Peyer's patch (tissue), 4 donors: ENCODE measurements around the gene BRCC3. TPM values are rescaled to one million over a fixed set of nuclear protein-coding genes. Genes with fewer than 3 reads are reported as not detected.

Source experiments
- DNase-seq, 3 donors: peaks; one replicate each; pipeline ENCODE4 v3.0.0-alpha.2; 2017 to 2019
- H3K27ac ChIP-seq, 4 donors: fragments of 200-600 bp; sonication (generic); one replicate each; pipeline ENCODE4 v1.5.1; 2016 to 2019
- H3K27me3 ChIP-seq, 2 donors: fragments of 200-600 bp; sonication (generic); one replicate each; pipeline ENCODE4 v1.5.1; 2019
- H3K36me3 ChIP-seq, 3 donors: fragments of 200-600 bp; sonication (generic); one replicate each; pipeline ENCODE4 v1.5.1; 2016 to 2019
- H3K4me1 ChIP-seq, 4 donors: fragments of 200-600 bp; sonication (generic); one replicate each; pipeline ENCODE4 v1.5.1; 2016 to 2019
- H3K4me3 ChIP-seq, 4 donors: fragments of 200-600 bp; sonication (generic); 1 replicate in 3 of 4; 2 replicates in 1 of 4; pipeline ENCODE4 v1.5.1; 2016 to 2019; ENCODE audit warnings: mild to moderate bottlenecking in 1 of 4
- H3K9me3 ChIP-seq, 4 donors: fragments of 200-600 bp; sonication (generic); one replicate each; pipeline ENCODE4 v1.5.1; 2016 to 2019; ENCODE audit warnings: mild to moderate bottlenecking in 1 of 4
- POLR2A ChIP-seq, 2 donors: fragments of 450-650 bp; IDR thresholded peaks; one replicate each; pipeline ENCODE4 v1.5.1; 2017; ENCODE audit warnings: antibody characterized with exemption in 2 of 2, mild to moderate bottlenecking in 2 of 2, moderate library complexity in 2 of 2
- total RNA-seq, 4 donors: library from RNA; depleted of rRNA; stranded (reverse); fragments of >200 nt; gene quantifications; one replicate each; pipeline ENCODE4 v1.1.0, GENCODE V29; 2016
- TF ChIP-seq, protein P1 (sequence below), 6 experiments: fragments of 450-650 bp in 4 of 6; fragments of 200-600 bp in 2 of 6; sonication (generic) in 1 of 6; IDR thresholded peaks; one replicate each; pipeline ENCODE4 v1.5.1; 2017 to 2019; ENCODE audit warnings: antibody characterized with exemption in 6 of 6, mild to moderate bottlenecking in 3 of 6, moderate library complexity in 1 of 6

BRCC3 gene
- total RNA-seq, 4 donors from 2014 or later = 14.7 to 24.8 (median 18.6) TPM

DNA sequence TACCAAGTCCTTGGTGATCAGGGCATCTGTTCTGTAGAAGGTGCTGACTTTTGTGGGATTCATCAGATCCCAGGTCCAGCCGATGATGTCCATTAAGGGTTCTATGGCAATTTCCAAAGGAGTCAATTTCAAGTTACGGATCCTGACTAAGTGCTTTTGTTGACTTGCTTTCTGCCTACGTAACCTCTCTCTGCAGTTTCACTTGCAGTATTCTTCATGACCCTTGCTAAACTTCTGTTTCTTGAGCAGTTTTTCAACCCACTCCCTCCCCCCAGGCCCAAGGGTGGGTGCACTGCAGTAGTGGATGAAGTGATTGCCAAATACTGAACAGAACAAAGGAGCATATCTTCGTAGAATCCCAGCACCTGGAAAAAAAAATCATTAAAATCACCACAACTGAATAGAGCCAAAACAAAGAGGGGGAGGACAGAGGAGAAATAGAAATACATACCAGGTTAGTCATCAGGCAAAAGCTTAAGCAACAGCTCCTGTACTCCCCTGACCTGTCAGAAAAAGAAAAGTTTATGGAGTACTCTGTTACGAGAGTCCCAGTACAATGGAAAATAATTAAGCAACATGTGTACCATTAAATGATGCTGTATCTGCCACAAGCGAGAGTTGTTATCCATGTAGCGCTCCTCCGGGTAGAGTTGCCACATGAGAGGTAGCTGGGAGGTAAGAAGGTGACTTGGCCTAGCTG lies 6.1 kb upstream of the BRCC3 start:
- TF ChIP-seq, protein P1, sequence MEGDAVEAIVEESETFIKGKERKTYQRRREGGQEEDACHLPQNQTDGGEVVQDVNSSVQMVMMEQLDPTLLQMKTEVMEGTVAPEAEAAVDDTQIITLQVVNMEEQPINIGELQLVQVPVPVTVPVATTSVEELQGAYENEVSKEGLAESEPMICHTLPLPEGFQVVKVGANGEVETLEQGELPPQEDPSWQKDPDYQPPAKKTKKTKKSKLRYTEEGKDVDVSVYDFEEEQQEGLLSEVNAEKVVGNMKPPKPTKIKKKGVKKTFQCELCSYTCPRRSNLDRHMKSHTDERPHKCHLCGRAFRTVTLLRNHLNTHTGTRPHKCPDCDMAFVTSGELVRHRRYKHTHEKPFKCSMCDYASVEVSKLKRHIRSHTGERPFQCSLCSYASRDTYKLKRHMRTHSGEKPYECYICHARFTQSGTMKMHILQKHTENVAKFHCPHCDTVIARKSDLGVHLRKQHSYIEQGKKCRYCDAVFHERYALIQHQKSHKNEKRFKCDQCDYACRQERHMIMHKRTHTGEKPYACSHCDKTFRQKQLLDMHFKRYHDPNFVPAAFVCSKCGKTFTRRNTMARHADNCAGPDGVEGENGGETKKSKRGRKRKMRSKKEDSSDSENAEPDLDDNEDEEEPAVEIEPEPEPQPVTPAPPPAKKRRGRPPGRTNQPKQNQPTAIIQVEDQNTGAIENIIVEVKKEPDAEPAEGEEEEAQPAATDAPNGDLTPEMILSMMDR (IDR thresholded peaks at IDR 0.05) = no peak
- TF ChIP-seq POLR2A (IDR thresholded peaks at IDR 0.05) = no peak
- no peaks in the 10 kb centered on the region for H3K36me3 ChIP-seq
- DNase-seq = no peak
- no peaks in the 10 kb centered on the region for H3K4me1 ChIP-seq
- no peak overlapping the region for H3K4me3 ChIP-seq
- no peaks in the 10 kb centered on the region for H3K9me3 ChIP-seq
- H3K27me3 ChIP-seq = no peaks in the 10 kb centered on the region
- no peak overlapping the region for H3K27ac ChIP-seq

DNA sequence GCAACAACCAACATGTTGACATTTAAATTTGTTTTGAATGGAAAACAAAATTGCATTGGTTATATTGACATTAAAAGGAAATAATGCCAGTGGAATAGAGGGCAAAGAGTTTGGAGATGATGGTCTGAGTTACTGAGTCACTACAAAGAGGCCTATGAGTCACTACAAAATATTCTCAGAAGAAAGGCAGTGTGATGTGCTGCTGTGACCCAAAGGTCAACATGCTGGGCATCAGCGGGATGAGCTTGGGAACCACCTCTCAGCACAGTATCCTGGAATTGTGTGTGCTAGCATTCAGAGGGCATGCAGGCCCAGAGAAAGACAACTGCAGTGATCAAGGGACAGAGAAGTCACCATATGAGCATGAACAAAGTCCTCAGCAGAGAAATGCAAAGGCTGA lies 3.1 kb upstream of the BRCC3 start:
- Histone ChIP-seq H3K27ac (no peak overlapping the region), H3K27me3 (no peaks in the 10 kb centered on the region), H3K4me3 (no peak overlapping the region), H3K9me3 (no peaks in the 10 kb centered on the region), H3K36me3 (no peaks in the 10 kb centered on the region), H3K4me1 (peaks cover 0 to 7% (median 0%) of the 10 kb centered on the region in 4 donors)
- TF ChIP-seq, protein P1 (IDR thresholded peaks at IDR 0.05) = no peak
- no peak for TF ChIP-seq POLR2A (IDR thresholded peaks at IDR 0.05)
- no peak for DNase-seq

DNA sequence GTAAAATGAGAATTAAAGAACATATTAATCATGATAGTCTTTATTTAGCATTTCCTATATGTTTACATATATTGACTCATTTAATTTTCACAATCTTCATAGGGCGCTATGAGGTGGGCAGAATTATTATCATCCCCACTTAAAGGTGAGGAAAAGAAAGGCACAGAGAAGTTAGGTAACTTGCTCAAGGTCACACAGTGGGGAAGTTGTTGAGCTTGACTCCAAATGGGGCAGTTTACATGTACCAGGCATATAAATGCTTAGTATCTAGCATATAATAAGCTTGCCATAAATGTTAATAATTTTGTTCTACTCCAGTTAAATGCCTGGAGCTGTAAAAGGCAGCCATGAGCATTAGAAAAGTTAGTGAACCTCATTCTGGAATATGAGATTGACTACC lies 1.9 kb upstream of the BRCC3 start:
- Histone ChIP-seq H3K27ac (no peak overlapping the region), H3K4me1 (peaks cover 0 to 7% (median 0%) of the 10 kb centered on the region in 4 donors), H3K36me3 (no peaks in the 10 kb centered on the region), H3K27me3 (no peaks in the 10 kb centered on the region), H3K4me3 (peak overlapping the region in 2 of 4 donors; percentile 65 to 75), H3K9me3 (no peaks in the 10 kb centered on the region)
- no peak for DNase-seq
- TF ChIP-seq, protein P1 (IDR thresholded peaks at IDR 0.05) = no peak
- no peak for TF ChIP-seq POLR2A (IDR thresholded peaks at IDR 0.05)

DNA sequence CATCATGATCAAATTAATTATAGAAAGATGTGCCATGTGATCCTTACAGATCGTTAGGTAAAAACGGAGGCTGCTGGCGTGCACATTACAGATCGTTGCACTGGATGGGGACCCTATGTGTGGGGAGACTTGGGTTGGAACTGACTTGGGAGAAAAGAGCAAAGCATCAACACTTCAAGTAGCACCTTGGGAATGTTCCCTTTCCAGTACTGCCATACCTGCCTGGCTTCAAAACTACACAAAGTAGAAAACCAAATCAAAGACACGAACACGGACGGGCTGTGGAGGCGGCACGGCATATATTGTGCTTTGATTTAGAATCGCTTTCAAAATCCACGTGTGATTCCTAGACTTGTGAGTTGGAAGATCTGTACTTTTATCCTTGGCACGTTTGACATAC lies 1.3 kb upstream of the BRCC3 start:
- Histone ChIP-seq H3K27me3 (no peaks in the 10 kb centered on the region), H3K36me3 (no peaks in the 10 kb centered on the region), H3K9me3 (no peaks in the 10 kb centered on the region), H3K27ac (peak overlapping the region in 2 of 4 donors; percentile 80 to 92), H3K4me1 (peaks cover 0 to 7% (median 0%) of the 10 kb centered on the region in 4 donors), H3K4me3 (peak overlapping the region; percentile 54 to 75 (median 60))
- no peak for DNase-seq
- TF ChIP-seq, protein P1 (IDR thresholded peaks at IDR 0.05) = no peak
- TF ChIP-seq POLR2A (IDR thresholded peaks at IDR 0.05) = no peak

DNA sequence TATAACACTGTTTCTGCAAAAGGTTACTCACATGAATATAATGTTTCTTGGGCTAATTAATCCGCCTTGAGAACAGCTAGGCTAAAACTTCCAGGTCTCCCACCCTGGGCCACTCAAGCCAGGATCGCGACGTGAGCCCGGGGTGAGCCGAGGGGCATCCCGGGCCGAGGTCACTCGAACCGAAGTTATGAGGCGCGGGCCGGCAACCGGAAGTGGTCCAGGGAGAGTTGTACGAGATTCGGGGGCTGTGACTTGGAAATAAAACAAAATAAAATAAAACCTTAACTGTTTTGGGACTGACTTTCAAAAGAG lies 689 bp upstream of the BRCC3 start:
- no peaks in the 10 kb centered on the region for H3K27me3 ChIP-seq
- H3K27ac ChIP-seq = peak overlapping the region; percentile 80 to 92 (median 84)
- peak in 1 of 3 donors; percentile 42 for DNase-seq
- H3K4me1 ChIP-seq = peaks cover 0 to 7% (median 0%) of the 10 kb centered on the region in 4 donors
- H3K4me3 ChIP-seq = peak overlapping the region; percentile 54 to 75 (median 60)
- H3K36me3 ChIP-seq = peaks cover 0 to under 1% (median 0%) of the 10 kb centered on the region in 3 donors
- H3K9me3 ChIP-seq = no peaks in the 10 kb centered on the region
- TF ChIP-seq, protein P1 (IDR thresholded peaks at IDR 0.05) = no peak
- TF ChIP-seq POLR2A (IDR thresholded peaks at IDR 0.05) = no peak
